ENCODE data around the gene ASB8.
A peak's percentile ranks its signal among the peaks of the same experiment; 100 is the strongest.

Gene ASB8

DNA sequence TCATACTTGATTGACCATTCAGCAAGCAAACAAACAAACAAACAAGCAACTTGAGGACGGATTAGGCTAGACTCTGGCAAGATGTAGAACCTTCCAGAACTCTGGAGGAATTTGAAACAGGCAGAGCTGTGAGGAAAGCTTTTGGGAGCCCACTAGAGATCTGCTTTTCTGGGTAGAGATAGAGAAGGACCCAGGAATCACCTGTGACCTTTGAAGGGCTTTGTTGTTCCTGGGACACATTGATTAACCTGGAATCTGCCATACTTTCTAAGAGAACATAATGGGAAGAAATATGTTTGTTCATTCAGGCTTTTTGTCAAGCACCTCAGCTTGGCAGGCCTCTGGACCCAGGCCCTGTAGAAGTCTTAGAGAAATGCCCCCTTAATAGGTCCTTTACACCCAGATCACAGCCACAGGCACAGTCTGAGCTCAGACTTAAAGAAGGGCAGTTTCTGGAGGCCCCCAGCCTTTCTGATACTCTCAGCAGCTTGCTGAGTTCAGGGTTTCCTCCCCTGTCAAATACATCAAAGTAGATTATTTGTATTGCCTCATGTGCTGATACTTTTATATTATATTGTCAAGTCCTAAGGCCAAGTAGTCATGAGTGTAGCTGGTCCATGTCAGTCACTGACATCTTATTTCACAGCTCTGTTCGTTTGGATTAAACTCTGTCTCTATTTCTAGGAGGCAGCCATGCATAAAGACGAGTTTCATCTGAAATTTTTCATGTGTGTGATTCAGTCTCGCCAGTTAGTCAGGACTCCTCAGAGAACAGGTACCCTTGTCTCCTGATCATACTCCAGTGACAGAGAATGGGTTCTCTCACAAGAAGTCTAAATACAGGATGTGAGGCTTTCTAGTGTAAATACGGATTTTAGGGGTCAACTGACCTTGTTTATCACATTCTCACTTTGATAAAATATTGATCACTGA lies 50.4 kb downstream of the ASB8 start:
- DNase-seq (ENCODE audit: low read depth in 3 of 3, low spot score in 1 of 3): no peak

DNA sequence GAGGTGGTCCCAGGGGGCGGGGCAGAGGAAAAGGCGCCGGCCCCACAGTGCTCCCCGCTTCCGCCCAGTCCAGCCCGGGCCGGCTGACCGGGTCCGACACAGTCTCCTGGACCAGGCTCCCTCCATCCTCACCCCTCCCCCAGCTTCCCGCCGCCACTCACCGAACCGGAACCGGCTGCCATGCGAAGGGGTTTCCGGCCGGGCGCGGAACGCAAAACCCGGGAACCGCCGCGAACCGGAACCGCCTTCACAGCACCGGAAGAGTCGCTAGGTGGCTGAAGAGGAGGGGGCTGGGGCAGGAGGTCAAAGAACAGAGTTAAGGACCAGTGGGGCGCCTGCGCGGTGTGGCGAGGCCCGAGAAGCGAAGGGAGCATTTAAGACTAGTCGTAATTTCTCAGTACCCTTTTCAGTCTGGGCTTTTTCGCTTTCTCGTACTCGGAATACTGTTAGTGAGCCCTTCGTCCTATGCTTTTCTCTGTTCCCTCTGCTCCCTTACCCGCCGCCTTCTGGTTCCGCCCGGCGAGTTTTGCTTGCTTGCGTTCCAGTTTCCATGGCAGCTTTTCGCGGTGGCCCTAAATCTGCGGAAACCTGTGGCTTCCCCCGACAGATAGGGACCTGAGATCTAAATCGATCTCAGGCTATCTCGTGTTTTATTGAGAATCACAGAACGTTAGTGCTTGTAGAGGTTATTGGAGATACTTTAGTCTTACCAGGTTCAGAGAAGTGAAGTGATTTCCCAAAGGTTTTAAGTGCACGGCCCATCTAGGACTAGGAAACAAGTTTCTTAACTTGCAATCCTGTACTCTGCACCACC lies 51.2 kb downstream of the ASB8 start, which contains the start of gene SENP1:
TSS of gene SENP1 (minus strand) at position 213 of the 814 bp plus-strand sequence. CDS start 4,607 bp downstream, outside the sequence.
- peak; percentile 68 to 84 (median 78) for DNase-seq (ENCODE audit: low read depth in 3 of 3, low spot score in 1 of 3)

DNA sequence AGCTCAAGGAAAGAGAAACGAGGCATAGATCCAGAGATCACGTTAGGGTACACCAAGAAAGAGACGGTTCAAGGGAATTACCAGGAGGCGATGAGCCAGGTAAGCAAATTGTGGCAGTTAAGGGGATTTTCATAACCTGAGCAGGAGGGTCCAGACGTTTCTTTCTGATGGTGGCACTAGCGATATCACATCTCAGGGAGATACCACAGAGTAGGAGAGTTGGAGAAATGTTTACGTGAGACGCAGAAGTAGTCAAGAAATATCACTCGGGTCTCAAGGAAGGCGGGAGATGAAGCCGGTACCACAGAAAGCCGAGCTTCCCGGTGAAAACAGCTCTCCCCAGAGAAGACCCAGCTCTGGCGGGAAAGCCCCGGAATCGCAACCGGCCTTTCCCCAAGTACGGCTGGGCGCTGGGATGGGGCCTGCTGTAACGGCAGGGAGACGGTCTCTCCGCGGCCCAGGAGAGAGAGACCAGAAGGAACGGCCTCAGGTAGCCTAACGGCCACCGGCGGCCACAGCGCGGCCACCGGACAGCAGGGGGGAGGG lies 51.9 kb downstream of the ASB8 start:
- DNase-seq (ENCODE audit: low read depth in 3 of 3, low spot score in 1 of 3): peak in 2 of 3 donors; percentile 22 to 39

DNA sequence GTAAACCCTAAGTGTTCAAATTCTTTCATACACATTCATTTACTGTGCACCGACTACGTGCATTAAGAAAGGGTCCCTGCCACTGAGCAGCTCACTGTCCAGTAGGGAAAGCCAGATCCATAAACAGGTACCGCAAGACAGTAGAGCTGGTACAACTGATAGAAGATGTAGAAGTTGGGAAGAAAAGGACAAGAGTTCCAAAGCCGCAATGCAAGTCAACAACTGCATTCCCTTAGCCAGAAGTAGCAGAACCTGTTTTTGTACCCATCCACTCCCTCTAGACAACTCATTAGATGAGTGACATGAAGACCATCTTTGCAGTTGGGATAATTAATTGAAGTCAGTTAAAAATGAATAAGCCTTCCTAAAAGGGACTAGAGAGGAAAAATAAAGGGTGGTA lies 52.8 kb downstream of the ASB8 start:
- no peak for DNase-seq (ENCODE audit: low read depth in 3 of 3, low spot score in 1 of 3)

Data from stimulated activated CD4-positive, alpha-beta T cell treated with anti-CD3 and anti-CD28 coated beads, TNF-alpha, amount 100 ng/mL, for 1 hour (primary cell).